Measurements from ENCODE around the gene GTF2IRD1. TPM values are rescaled to one million over a fixed set of nuclear protein-coding genes. Genes with fewer than 3 reads are reported as not detected.
A peak's percentile ranks its signal among the peaks of the same experiment; 100 is the strongest.

Gene GTF2IRD1
- total and polyA plus RNA-seq, 2 of the 13 experiments (the other 11 are each of a cell fraction or from before 2014, with no cell fraction given): 16.5 to 26.7 TPM

DNA sequence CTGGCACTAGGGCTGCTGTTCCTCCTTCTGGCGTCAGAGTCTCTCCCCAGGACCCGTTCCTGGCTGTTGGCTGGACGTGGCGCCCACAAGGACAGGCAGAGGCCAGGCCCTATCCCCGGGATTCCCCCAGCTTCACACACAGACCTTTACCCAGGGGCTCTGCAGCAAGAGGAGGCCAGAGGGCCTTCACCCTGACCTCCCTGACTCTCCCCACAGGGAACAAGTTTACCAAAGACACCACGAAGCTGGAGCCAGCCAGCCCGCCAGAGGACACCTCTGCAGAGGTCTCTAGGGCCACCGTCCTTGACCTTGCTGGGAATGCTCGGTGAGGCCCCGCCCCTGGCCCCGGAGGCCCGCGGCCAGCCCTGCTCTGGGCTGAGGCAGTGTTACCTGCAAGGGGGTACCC is 82.2 kb downstream of the GTF2IRD1 start (continued):
- TF ChIP-seq, protein P1, sequence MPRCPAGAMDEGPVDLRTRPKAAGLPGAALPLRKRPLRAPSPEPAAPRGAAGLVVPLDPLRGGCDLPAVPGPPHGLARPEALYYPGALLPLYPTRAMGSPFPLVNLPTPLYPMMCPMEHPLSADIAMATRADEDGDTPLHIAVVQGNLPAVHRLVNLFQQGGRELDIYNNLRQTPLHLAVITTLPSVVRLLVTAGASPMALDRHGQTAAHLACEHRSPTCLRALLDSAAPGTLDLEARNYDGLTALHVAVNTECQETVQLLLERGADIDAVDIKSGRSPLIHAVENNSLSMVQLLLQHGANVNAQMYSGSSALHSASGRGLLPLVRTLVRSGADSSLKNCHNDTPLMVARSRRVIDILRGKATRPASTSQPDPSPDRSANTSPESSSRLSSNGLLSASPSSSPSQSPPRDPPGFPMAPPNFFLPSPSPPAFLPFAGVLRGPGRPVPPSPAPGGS (CRISPR knock-in tag; IDR thresholded peaks at IDR 0.05): no peak; the same call in 1 of the 2 replicates
- TF ChIP-seq ZBTB21 (CRISPR knock-in tag; IDR thresholded peaks at IDR 0.05) (no peak), FOXA1 (IDR thresholded peaks at IDR 0.05) (no peak), FOXA1 (CRISPR knock-in tag; IDR thresholded peaks at IDR 0.05) (peak; percentile 19; the same call in 1 of the 2 replicates), HNF4A (CRISPR knock-in tag; IDR thresholded peaks at IDR 0.05) (peak; percentile 63), ARNT2 (CRISPR knock-in tag; IDR thresholded peaks at IDR 0.05; ENCODE audit: low read depth) (no peak), POGZ (CRISPR knock-in tag; IDR thresholded peaks at IDR 0.05) (peak; percentile 75), GATAD2A (CRISPR knock-in tag; IDR thresholded peaks at IDR 0.05) (peak; percentile 53; the same call in 1 of the 2 replicates), ZNF619 (CRISPR knock-in tag; IDR thresholded peaks at IDR 0.05) (no peak), ZMYM2 (CRISPR knock-in tag; IDR thresholded peaks at IDR 0.05) (peak; percentile 85; the same call in 1 of the 2 replicates), ZBTB38 (CRISPR knock-in tag; IDR thresholded peaks at IDR 0.05) (peak; percentile 18; the same call in 1 of the 2 replicates), TEAD2 (CRISPR knock-in tag; IDR thresholded peaks at IDR 0.05) (no peak), CEBPG (CRISPR knock-in tag; IDR thresholded peaks at IDR 0.05) (no peak), GTF2F1 (IDR thresholded peaks at IDR 0.05; ENCODE audit: low read length) (no peak), ZSCAN20 (CRISPR knock-in tag; IDR thresholded peaks at IDR 0.05; ENCODE audit: borderline replicate concordance) (no peak), ZFP1 (CRISPR knock-in tag; IDR thresholded peaks at IDR 0.05) (no peak), EEA1 (CRISPR knock-in tag; IDR thresholded peaks at IDR 0.05; ENCODE audit: borderline replicate concordance) (no peak), ZSCAN9 (CRISPR knock-in tag; IDR thresholded peaks at IDR 0.05; ENCODE audit: borderline replicate concordance) (no peak), ZBTB7B (CRISPR knock-in tag; IDR thresholded peaks at IDR 0.05) (peak; percentile 89), HIC2 (CRISPR knock-in tag; IDR thresholded peaks at IDR 0.05; ENCODE audit: low read depth) (peak; percentile 77; the same call in 1 of the 2 replicates), SP4 (CRISPR knock-in tag; IDR thresholded peaks at IDR 0.05) (no peak), ZNF282 (IDR thresholded peaks at IDR 0.05; ENCODE audit: partially characterized antibody) (no peak), ZNF317 (CRISPR knock-in tag; IDR thresholded peaks at IDR 0.05) (peak; percentile 39; the same call in 1 of the 2 replicates), SOX13 (IDR thresholded peaks at IDR 0.05) (no peak), SOX13 (CRISPR knock-in tag; conservative IDR thresholded peaks at IDR 0.05 in 1 of 2, IDR thresholded peaks at IDR 0.05 in 1 of 2) (0 out of 4 replicates have a peak, but pooled peaks of 1 of the 2 experiments have one; percentile 14)
- TF ChIP-seq, protein P2, sequence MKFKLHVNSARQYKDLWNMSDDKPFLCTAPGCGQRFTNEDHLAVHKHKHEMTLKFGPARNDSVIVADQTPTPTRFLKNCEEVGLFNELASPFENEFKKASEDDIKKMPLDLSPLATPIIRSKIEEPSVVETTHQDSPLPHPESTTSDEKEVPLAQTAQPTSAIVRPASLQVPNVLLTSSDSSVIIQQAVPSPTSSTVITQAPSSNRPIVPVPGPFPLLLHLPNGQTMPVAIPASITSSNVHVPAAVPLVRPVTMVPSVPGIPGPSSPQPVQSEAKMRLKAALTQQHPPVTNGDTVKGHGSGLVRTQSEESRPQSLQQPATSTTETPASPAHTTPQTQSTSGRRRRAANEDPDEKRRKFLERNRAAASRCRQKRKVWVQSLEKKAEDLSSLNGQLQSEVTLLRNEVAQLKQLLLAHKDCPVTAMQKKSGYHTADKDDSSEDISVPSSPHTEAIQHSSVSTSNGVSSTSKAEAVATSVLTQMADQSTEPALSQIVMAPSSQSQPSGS (CRISPR knock-in tag; IDR thresholded peaks at IDR 0.05): 0 out of 2 replicates have a peak, but pooled peaks have one; percentile 28
- TF ChIP-seq, protein P3, sequence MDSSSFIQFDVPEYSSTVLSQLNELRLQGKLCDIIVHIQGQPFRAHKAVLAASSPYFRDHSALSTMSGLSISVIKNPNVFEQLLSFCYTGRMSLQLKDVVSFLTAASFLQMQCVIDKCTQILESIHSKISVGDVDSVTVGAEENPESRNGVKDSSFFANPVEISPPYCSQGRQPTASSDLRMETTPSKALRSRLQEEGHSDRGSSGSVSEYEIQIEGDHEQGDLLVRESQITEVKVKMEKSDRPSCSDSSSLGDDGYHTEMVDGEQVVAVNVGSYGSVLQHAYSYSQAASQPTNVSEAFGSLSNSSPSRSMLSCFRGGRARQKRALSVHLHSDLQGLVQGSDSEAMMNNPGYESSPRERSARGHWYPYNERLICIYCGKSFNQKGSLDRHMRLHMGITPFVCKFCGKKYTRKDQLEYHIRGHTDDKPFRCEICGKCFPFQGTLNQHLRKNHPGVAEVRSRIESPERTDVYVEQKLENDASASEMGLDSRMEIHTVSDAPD (CRISPR knock-in tag; IDR thresholded peaks at IDR 0.05): no peak; the same call in 1 of the 2 replicates
- TF ChIP-seq, protein P4, sequence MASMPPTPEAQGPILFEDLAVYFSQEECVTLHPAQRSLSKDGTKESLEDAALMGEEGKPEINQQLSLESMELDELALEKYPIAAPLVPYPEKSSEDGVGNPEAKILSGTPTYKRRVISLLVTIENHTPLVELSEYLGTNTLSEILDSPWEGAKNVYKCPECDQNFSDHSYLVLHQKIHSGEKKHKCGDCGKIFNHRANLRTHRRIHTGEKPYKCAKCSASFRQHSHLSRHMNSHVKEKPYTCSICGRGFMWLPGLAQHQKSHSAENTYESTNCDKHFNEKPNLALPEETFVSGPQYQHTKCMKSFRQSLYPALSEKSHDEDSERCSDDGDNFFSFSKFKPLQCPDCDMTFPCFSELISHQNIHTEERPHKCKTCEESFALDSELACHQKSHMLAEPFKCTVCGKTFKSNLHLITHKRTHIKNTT (CRISPR knock-in tag; IDR thresholded peaks at IDR 0.05): no peak
